ENCODE measurements around the gene KDELR3. TPM values are rescaled to one million over a fixed set of nuclear protein-coding genes. Genes with fewer than 3 reads are reported as not detected.

Gene KDELR3
- polyA plus RNA-seq, 1 of the 3 experiments (the other 2 are of a cell fraction), result 17.1 TPM

DNA sequence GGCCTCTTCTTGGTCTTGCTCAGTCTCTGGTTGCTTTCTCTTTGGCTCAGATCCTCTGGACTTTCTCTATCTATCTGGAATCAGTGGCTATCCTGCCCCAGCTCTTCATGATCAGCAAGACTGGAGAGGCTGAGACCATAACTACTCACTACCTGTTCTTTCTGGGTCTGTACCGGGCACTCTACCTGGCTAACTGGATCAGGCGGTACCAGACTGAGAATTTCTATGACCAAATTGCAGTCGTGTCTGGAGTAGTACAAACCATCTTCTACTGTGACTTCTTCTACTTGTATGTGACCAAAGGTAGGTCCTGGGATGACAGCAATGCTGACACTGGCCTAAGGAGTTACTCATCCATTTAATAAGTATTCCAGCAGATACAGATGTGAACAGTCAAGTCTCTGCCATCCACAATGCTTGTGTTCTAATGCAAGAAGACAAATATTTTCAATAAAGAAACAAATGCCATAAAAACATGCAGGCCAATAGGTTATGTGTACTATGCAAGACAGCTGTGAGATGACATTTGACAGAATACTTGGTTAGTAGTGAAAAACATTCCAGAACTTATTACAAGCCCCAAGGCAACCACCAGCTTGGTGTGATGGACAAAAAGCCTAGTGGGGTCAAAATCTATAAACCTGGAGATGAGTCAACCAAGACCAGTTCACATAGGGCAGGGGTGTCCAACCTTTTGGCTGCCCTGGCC is 13.4 kb downstream of the KDELR3 start:
- Histone ChIP-seq H4K20me1 (ENCODE audit: insufficient read depth) (no peaks in the 10 kb centered on the region), H3K9me2 (no peaks in the 10 kb centered on the region), H3K27me3 (ENCODE audit: insufficient read depth) (no peaks in the 10 kb centered on the region), H3K9me3 (no peaks in the 10 kb centered on the region), H3F3A (replicated peaks; ENCODE audit: insufficient read depth) (peaks cover 17% of the 10 kb centered on the region), H3K4me3 (ENCODE audit: low read depth in 2 of 2, low read length in 1 of 2) (no peak overlapping the region), H3K36me3 (replicated peaks in 1 of 2; ENCODE audit: control insufficient read depth in 1 of 2, insufficient read depth in 2 of 2, low read length in 1 of 2) (peaks cover 34 to 46% of the 10 kb centered on the region in 2 experiments), H3K27ac (ENCODE audit: low read depth in 2 of 2, low read length in 1 of 2) (no peak overlapping the region), H3K4me2 (no peak overlapping the region), H3K79me2 (ENCODE audit: insufficient read depth) (no peaks in the 10 kb centered on the region), H3K9ac (no peak overlapping the region), H3K4me1 (ENCODE audit: control insufficient read depth in 1 of 2, insufficient read depth in 2 of 2, low read depth in 1 of 2, low read length in 1 of 2) (no peaks in the 10 kb centered on the region), H2AFZ (ENCODE audit: low read depth) (no peak overlapping the region)
- ChIA-PET CTCF (interaction anchor here (1.1 kb wide), 1 partner anchor 11 kb away, joined by 3 read pairs; no protein-coding TSS in a partner anchor), POLR2A (interaction anchor here (0.6 kb wide), 1 partner anchor 38 kb away, joined by 3 read pairs; no protein-coding TSS in a partner anchor)
- WGBS (ENCODE audit: low lambda C conversion rate), result 87% methylated on average over 3 of the region's 3 CpGs
- TF ChIP-seq TAF1 (IDR thresholded peaks at IDR 0.05; ENCODE audit: borderline replicate concordance, low read depth, low read length) (no peak), USF2 (IDR thresholded peaks at IDR 0.05; ENCODE audit: borderline replicate concordance, low read depth, low read length) (no peak), TEAD4 (IDR thresholded peaks at IDR 0.05; ENCODE audit: borderline replicate concordance, insufficient read depth) (no peak), USF1 (IDR thresholded peaks at IDR 0.05; ENCODE audit: borderline replicate concordance, low read depth) (no peak), PBX3 (IDR thresholded peaks at IDR 0.05) (no peak), NFIC (IDR thresholded peaks at IDR 0.05; ENCODE audit: borderline replicate concordance) (no peak), ELF1 (IDR thresholded peaks at IDR 0.05) (no peak)
- TF ChIP-seq, protein P1, sequence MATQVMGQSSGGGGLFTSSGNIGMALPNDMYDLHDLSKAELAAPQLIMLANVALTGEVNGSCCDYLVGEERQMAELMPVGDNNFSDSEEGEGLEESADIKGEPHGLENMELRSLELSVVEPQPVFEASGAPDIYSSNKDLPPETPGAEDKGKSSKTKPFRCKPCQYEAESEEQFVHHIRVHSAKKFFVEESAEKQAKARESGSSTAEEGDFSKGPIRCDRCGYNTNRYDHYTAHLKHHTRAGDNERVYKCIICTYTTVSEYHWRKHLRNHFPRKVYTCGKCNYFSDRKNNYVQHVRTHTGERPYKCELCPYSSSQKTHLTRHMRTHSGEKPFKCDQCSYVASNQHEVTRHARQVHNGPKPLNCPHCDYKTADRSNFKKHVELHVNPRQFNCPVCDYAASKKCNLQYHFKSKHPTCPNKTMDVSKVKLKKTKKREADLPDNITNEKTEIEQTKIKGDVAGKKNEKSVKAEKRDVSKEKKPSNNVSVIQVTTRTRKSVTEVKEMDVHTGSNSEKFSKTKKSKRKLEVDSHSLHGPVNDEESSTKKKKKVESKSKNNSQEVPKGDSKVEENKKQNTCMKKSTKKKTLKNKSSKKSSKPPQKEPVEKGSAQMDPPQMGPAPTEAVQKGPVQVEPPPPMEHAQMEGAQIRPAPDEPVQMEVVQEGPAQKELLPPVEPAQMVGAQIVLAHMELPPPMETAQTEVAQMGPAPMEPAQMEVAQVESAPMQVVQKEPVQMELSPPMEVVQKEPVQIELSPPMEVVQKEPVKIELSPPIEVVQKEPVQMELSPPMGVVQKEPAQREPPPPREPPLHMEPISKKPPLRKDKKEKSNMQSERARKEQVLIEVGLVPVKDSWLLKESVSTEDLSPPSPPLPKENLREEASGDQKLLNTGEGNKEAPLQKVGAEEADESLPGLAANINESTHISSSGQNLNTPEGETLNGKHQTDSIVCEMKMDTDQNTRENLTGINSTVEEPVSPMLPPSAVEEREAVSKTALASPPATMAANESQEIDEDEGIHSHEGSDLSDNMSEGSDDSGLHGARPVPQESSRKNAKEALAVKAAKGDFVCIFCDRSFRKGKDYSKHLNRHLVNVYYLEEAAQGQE (IDR thresholded peaks at IDR 0.05; ENCODE audit: low read depth, low read length), result no peak
- TF ChIP-seq, protein P2, sequence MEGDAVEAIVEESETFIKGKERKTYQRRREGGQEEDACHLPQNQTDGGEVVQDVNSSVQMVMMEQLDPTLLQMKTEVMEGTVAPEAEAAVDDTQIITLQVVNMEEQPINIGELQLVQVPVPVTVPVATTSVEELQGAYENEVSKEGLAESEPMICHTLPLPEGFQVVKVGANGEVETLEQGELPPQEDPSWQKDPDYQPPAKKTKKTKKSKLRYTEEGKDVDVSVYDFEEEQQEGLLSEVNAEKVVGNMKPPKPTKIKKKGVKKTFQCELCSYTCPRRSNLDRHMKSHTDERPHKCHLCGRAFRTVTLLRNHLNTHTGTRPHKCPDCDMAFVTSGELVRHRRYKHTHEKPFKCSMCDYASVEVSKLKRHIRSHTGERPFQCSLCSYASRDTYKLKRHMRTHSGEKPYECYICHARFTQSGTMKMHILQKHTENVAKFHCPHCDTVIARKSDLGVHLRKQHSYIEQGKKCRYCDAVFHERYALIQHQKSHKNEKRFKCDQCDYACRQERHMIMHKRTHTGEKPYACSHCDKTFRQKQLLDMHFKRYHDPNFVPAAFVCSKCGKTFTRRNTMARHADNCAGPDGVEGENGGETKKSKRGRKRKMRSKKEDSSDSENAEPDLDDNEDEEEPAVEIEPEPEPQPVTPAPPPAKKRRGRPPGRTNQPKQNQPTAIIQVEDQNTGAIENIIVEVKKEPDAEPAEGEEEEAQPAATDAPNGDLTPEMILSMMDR (IDR thresholded peaks at IDR 0.05), result no peak
- no peak for DNase-seq
